NCI-H69 (cell line): ENCODE measurements around the gene IFNE.

ENCODE experiments used
- DNase-seq: peaks from one replicate; lab custom pipeline; 2025; lab: John Stamatoyannopoulos, UW

IFNE gene

GRCh38 chr9:21482213-21482612 is at the start of gene IFNE:
Gene IFNE (minus strand): TSS chr9:21482313. CDS start chr9:21481694, 619 bp downstream.
- DNase-seq = no peak

GRCh38 chr9:21528123-21528808 is 46.2 kb upstream of the IFNE start:
- no peak for DNase-seq

GRCh38 chr9:21527579-21527978 is 45.5 kb upstream of the IFNE start:
- no peak for DNase-seq

GRCh38 chr9:21525174-21525573 is 43.1 kb upstream of the IFNE start:
- DNase-seq = no peak

GRCh38 chr9:21524099-21524830 is 42.2 kb upstream of the IFNE start:
- no peak for DNase-seq

DNA sequence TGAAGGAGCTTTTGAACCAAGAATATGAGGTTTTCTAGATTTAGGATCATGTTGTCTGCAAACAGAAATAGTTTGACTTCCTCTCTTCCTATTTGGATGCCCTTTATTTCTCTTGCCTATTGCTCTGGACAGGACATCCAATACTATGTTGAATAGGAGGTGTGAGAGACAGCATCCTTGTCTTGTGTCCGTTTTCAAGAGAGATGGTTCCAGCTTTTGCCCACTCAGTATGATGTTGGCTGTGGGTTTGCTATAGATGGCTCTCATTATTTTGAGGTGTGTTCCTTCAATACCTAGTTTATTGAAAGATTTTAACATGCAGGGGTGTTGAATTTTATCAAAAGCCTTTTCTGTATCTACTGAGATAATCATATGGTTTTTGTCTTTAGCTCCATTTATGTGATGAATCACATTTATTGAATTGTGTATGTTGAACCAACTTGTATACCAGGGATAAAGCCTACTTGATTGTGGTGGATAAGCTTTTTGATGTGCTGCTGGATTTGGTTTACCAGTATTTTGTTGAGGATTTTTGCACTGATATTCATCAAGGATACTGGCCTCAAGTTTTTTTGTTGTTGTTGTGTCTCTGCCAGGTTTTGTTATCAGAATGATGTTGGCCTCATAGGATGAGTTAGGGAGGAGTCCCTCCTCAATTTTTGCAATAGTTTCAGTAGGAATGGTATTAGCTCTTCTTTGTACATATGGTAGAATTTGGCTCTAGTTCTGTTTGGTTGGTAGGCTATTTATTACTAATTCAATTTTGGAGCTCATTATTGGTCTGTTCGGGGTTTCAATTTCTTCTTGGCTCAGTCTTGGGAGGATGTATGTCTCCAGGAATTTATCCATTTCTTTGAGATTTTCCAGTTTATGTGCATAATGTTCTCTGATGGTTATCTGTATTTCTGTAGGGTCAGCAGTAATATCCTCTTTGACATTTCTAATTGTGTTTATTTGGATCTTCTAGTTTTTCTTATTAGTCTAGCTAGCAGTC is 41.2 kb upstream of the IFNE start:
- DNase-seq = no peak

DNA sequence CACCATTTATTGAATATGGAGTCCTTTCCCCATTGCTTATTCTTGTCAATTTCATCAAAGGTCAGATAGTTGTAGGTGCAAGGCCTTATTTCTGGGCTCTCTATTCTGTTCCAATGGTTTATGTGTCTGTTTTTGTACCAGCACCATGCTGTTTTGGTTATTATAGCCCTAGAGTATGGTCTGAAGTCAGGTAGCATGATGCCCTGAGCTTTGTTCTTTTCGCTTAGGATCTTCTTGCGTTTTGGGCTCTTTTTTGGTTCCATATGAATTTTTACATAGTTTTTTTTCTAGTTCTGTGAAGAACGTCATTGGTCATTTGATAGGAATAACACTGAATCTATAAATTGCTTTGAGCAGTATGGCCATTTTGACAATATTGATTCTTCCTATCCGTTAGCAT is 40.2 kb upstream of the IFNE start:
- no peak for DNase-seq

DNA sequence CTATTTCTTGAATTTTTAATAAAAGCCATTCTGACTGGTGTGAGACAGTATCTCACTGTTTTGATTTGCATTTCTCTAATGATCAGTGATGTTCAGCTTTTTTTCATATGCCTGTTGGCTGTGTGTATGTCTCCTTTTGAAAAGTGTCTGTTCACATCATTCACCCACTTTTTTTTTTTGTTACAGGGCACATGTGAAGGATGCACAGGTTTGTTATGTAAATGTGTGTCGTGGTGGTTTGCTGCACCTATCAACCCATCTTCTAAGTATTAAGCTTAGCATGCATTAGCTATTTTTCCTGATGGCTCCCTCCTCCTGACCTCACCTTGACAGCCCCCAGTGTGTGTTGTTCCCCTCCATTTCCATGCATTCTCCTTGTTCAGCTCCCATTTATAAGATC is 39.3 kb upstream of the IFNE start:
- no peak for DNase-seq

DNA sequence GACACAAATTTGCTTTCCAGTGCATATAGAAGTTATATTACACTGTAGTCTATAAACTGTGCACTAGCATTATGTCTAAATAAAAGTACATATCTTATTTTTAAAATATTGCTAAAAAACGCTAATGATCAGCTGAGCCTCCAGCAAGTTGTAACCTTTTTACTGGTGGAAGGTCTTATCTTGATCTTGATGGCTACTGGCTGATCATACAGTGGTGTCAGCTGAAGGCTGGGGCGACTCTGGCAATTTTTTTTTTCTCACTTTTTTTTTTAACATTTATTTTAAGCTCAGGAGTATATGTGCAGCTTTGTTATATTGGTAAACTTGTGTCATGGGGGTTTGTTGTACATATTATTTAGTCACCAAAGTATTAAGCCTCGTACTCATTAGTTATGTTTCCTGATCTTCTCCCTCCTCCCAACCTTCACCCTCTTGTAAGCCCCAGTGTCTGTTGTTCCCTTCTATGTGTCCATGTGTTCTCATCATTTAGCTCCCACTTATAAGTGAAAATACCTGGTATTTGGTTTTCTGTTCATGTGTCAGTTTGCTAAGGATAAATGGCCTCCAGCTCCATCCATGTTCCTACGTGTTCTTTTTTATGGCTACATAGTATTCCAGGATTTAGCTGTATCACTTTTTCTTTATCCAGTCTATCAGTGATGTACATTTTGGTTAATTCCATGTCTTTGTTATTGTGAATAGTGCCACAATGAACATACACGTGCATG is 38.6 kb upstream of the IFNE start:
- DNase-seq = no peak

DNA sequence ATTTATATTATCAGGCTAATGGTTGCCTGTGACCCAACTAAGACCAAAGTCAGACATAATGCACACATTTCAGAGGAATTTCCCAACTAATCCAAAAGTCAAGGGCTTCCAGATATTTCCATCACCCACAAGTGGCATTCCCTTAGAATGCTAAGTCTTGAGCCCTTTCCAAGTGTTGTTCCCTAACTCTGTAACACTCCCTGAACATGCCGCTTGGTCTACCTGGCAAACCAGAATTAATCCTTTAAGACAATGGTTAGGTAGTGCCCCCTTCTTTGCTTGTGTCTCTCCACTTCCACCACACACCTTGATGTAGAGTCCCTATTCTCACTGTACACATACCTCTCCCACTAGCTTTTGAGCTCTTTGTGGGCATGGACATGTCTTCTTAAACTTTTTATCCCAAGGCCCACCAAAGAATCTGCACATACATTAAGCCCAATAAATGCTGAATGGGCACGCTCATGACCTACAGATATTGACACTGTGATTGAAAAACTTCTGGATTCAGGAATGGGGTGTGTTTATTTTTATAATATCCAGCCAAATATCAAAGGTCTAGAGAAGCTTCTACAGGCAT is 37.8 kb upstream of the IFNE start:
- no peak for DNase-seq

DNA sequence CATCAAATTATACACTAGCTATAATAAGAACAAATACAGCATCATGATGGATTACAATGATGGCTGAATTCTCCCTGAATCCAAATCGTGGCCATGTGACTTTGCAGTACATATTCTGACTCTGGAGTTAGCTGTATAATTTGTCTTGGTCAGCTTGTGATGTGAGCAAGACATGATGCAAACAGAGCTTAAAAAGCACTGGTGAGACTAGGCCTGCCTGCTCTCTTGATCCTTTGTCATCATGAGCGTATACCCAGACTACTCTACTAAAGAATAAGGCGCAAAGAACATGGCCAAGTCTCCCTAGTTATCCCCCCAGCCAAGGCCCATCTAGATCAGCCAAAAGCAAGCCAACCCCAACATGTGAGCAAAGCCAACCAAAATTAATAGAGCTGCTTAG is 34.7 kb upstream of the IFNE start:
- DNase-seq = no peak

- DNase-seq = no peak
These were observed 31.3 kb upstream of the IFNE start for GRCh38 chr9:21513431-21513830.

- no peak for DNase-seq
These were observed 28.7 kb upstream of the IFNE start for GRCh38 chr9:21510806-21511205.

- no peak for DNase-seq
These were observed 25.3 kb upstream of the IFNE start for GRCh38 chr9:21507483-21507790.

GRCh38 chr9:21506626-21507482 is 24.7 kb upstream of the IFNE start:
- DNase-seq = no peak

DNA sequence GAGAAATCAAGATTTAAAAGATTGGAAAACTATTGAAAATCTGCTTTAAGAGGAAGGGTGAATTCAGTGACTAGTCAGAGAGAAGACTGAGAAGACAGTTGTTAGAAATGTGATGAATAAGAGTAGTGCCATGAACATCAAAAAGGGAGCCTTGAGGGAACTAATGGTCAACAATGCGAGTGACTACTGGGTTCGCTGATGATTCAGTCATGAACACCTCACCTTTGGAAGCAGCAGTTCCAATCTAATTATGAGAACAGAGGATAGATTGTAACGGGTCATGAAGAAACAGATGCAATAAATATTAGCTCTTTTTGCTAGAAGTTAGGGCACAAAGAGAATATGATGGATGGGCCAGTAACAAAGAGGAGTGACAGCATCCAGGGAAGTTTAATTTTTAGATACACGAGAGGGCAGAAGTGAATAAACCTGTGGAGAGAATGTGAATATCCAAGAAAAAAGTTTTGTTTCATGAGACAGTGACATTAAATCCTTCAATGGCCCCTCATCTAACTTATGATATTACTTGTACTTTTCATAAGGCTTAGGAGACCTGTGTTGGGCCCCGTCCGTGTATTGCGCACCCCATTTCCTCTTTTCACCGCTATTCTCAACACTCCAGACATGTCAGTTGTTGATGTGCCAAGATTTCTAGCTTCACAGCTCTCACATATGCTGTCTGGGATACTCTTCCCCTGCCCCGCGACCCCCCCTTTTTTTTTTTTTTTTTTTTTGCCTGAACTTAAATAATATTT is 23.5 kb upstream of the IFNE start:
- DNase-seq = no peak

DNA sequence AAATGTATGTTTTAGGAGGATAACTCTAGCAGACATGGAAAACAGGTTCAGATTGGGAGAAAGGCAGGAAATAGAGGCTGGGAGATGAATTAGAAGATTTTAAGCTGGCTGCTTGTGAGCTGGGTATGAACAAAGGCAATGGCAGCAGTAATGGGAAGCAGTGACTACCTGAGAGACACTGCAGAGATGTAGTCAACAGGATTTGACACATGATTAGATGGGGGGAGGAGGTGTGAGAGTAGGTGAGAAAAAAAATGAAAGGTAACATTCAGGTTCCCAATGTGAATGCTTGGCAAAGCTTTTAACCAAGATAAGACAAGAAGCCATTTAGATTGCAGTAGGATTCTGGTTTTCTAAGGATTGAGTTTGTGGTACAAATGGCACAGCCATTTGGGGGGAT is 22.8 kb upstream of the IFNE start:
- no peak for DNase-seq

GRCh38 chr9:21504113-21504512 is 22.0 kb upstream of the IFNE start:
- no peak for DNase-seq

DNA sequence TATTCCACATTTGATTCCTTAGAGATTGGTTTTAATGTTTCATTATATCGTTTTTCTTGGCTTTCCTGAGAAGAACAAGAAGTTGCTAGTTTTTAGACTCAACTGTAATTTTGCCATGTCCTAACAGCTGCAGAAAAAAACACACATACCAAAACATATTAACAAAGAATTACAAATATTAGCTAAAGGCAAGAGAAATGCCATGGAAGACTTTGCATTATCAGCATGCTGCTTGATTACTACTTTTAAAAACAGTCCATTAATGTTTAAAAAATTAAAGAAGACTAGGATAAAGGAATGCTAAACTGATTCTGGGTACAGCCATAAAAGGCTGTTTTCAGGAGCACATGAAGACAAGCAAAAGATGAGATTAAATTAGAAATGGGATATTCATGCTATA is 20.5 kb upstream of the IFNE start:
- no peak for DNase-seq

- no peak for DNase-seq
These were observed 17.8 kb upstream of the IFNE start for GRCh38 chr9:21499912-21500311.
